ENCODE measurements around the gene OTOP1. TPM values are rescaled to one million over a fixed set of nuclear protein-coding genes. Genes with fewer than 3 reads are reported as not detected.
"Not testable (repeated sequence)": the region's sequence is repeated elsewhere in the genome, so short reads cannot be mapped to it uniquely, and the experiment has no call there.

OTOP1 gene
- polyA plus RNA-seq, 1 experiment = not detected

- Histone ChIP-seq H3K36me3 (ENCODE audit: control insufficient read depth, insufficient read depth, low read length) (no peaks in the 10 kb centered on the region), H3K4me3 (ENCODE audit: low read depth, low read length) (no peak overlapping the region), H3K27me3 (ENCODE audit: control insufficient read depth, insufficient read depth, low read length) (no peaks in the 10 kb centered on the region)
- no peak for DNase-seq (ENCODE audit: low read depth)
- ChIA-PET CTCF (no interaction called here), POLR2A (no interaction called here)
- no peak for TF ChIP-seq CTCF (IDR thresholded peaks at IDR 0.05; ENCODE audit: insufficient read depth, low read depth, low read length)
Observed at GRCh38 chr4:4200624-4201023, 26.1 kb downstream of the OTOP1 start.

- Histone ChIP-seq H3K27me3 (ENCODE audit: control insufficient read depth, insufficient read depth, low read length) (no peaks in the 10 kb centered on the region), H3K4me3 (ENCODE audit: low read depth, low read length) (no peak overlapping the region), H3K36me3 (ENCODE audit: control insufficient read depth, insufficient read depth, low read length) (no peaks in the 10 kb centered on the region)
- no peak for DNase-seq (ENCODE audit: low read depth)
- ChIA-PET CTCF (no interaction called here), POLR2A (no interaction called here)
- no peak for TF ChIP-seq CTCF (IDR thresholded peaks at IDR 0.05; ENCODE audit: insufficient read depth, low read depth, low read length)
Observed at GRCh38 chr4:4195354-4195753, 31.4 kb downstream of the OTOP1 start.

DNA sequence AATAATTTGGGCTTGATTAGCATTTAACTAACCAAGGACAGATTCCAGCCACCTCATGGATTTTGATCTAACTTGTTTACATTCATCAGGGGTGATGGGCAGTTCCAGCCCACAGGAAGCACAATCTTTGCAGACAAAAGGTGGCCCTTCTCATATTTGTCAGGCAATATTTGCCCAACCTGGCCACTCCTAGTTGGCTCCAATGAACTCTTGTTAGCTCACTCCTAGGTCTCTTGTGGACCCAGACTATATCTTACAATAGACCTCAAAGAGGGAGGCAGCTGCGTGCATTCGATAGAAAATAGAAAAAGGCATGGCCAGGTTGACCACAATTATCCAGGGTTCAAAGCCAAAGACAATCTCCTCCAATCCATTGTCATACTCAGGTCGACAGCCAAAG, 38.2 kb downstream of the OTOP1 start:
- H3K4me3 ChIP-seq (ENCODE audit: low read depth, low read length); H3K27me3 ChIP-seq (ENCODE audit: control insufficient read depth, insufficient read depth, low read length); DNase-seq (ENCODE audit: low read depth); H3K36me3 ChIP-seq (ENCODE audit: control insufficient read depth, insufficient read depth, low read length); CTCF ChIA-PET; POLR2A ChIA-PET: not testable (repeated sequence)

- DNase-seq (ENCODE audit: low read depth) = no peak
- ChIA-PET POLR2A (no interaction called here), CTCF (no interaction called here)
- Histone ChIP-seq H3K36me3 (ENCODE audit: control insufficient read depth, insufficient read depth, low read length) (no peaks in the 10 kb centered on the region), H3K4me3 (ENCODE audit: low read depth, low read length) (no peak overlapping the region), H3K27me3 (ENCODE audit: control insufficient read depth, insufficient read depth, low read length) (no peaks in the 10 kb centered on the region)
- no peak for TF ChIP-seq CTCF (IDR thresholded peaks at IDR 0.05; ENCODE audit: insufficient read depth, low read depth, low read length)
Observed at GRCh38 chr4:4185528-4185927, 41.2 kb downstream of the OTOP1 start.

- peak; percentile 62 for TF ChIP-seq CTCF (IDR thresholded peaks at IDR 0.05; ENCODE audit: insufficient read depth, low read depth, low read length)
- Histone ChIP-seq H3K36me3 (ENCODE audit: control insufficient read depth, insufficient read depth, low read length) (no peaks in the 10 kb centered on the region), H3K27me3 (ENCODE audit: control insufficient read depth, insufficient read depth, low read length) (no peaks in the 10 kb centered on the region), H3K4me3 (ENCODE audit: low read depth, low read length) (no peak overlapping the region)
- ChIA-PET POLR2A (no interaction called here), CTCF (interaction anchor here (0.7 to 1.0 kb wide), 6 partner anchors 11 to 43 kb away, joined by 3 to 5 read pairs (median 4); partner anchors contain the start of gene OTOP1)
- DNase-seq (ENCODE audit: low read depth) = no peak
Observed at GRCh38 chr4:4182835-4183568, 43.7 kb downstream of the OTOP1 start.
